A673 (cell line): ENCODE data around the gene HIGD2A. TPM values are rescaled to one million over a fixed set of nuclear protein-coding genes. Genes with fewer than 3 reads are reported as not detected.

Source experiments
- BruUV-seq: library from RNA; stranded (reverse); fragments of 400-500 nt; replicated peaks from 2 replicates; lab custom pipeline; 2021; lab: Mats Ljungman, UMichigan
- CTCF ChIA-PET: fragments of 300-600 bp; sonication (Branson Sonifier 250); formaldehyde crosslinking; loops from one replicate; lab custom pipeline; 2022; ENCODE audit warnings: antibody characterized with exemption; lab: Charles Lee
- POLR2A ChIA-PET: fragments of 300-600 bp; sonication (Branson Sonifier 250); formaldehyde crosslinking; loops from one replicate; lab custom pipeline; 2022; ENCODE audit warnings: antibody characterized with exemption; ENCODE audit not compliant: low non-redundant PET; lab: Charles Lee
- DNase-seq: peaks from one replicate; pipeline ENCODE4 v3.0.0-alpha.2; 2015; ENCODE audit warnings: low spot score
- H3K27ac ChIP-seq: fragments of 200-600 bp; sonication (generic); 2 replicates; pipeline ENCODE4 v1.5.1; 2016; ENCODE audit warnings: mixed run types, low read depth, mild to moderate bottlenecking, mixed read lengths, antibody characterized with exemption, low read length; ENCODE audit not compliant: poor library complexity, severe bottlenecking
- H3K27me3 ChIP-seq: fragments of 200-600 bp; sonication (generic); replicated peaks from 2 replicates; pipeline ENCODE4 v1.6.1; 2017; ENCODE audit warnings: mixed run types, low read depth, mild to moderate bottlenecking, mixed read lengths, antibody characterized with exemption, low read length; ENCODE audit not compliant: insufficient read depth, poor library complexity
- H3K36me3 ChIP-seq: fragments of 200-600 bp; sonication (generic); 2 replicates; pipeline ENCODE4 v1.6.1; 2016; ENCODE audit warnings: mixed run types, mild to moderate bottlenecking, mixed read lengths, antibody characterized with exemption, low read length; ENCODE audit not compliant: insufficient read depth, poor library complexity, severe bottlenecking
- H3K4me1 ChIP-seq: fragments of 200-600 bp; sonication (generic); 2 replicates; pipeline ENCODE4 v1.6.1; 2017; ENCODE audit warnings: mixed run types, mild to moderate bottlenecking, mixed read lengths, antibody characterized with exemption, low read length; ENCODE audit not compliant: insufficient read depth, poor library complexity, severe bottlenecking
- H3K4me3 ChIP-seq: fragments of 200-600 bp; sonication (generic); 2 replicates; pipeline ENCODE4 v1.5.1; 2016; ENCODE audit warnings: low read depth, mixed run types, mild to moderate bottlenecking, mixed read lengths, low read length; ENCODE audit not compliant: poor library complexity, severe bottlenecking
- H3K9me3 ChIP-seq: fragments of 200-600 bp; sonication (generic); 2 replicates; pipeline ENCODE4 v1.6.1; 2016; ENCODE audit warnings: mixed run types, low read depth, mild to moderate bottlenecking, mixed read lengths, antibody characterized with exemption, low read length; ENCODE audit not compliant: poor library complexity, severe bottlenecking
- CTCF ChIP-seq: fragments of 300-800, 200-600 bp; sonication (generic); conservative IDR thresholded peaks from 2 replicates; pipeline ENCODE4 v1.5.1; 2017; ENCODE audit warnings: low read depth, mild to moderate bottlenecking, antibody characterized with exemption, low read length, moderate library complexity, mixed read lengths
- EZH2 ChIP-seq: fragments of 200-600 bp; sonication (generic); IDR thresholded peaks from 2 replicates; pipeline ENCODE4 v1.6.1; 2017; ENCODE audit warnings: borderline replicate concordance, low read depth, mild to moderate bottlenecking, mixed read lengths, antibody characterized with exemption, low read length; ENCODE audit not compliant: poor library complexity, severe bottlenecking
- intact Hi-C: fragments of 100-400 bp; cut with micrococcal nuclease; formaldehyde crosslinking; loops from one replicate; pipeline ENCODE4 v1.10.0; 2022; ENCODE audit not compliant: unreplicated experiment
- total RNA-seq: library from RNA; stranded (reverse); gene quantifications from 2 replicates; pipeline ENCODE4 v1.2.3, GENCODE V29; 2021

HIGD2A gene
- total RNA-seq, 1 experiment from 2014 or later = 81.7 TPM

- Histone ChIP-seq H3K27ac (no peak overlapping the region), H3K4me3 (no peak overlapping the region), H3K4me1 (no peaks in the 10 kb centered on the region), H3K36me3 (no peaks in the 10 kb centered on the region), H3K9me3 (no peaks in the 10 kb centered on the region), H3K27me3 (no peaks in the 10 kb centered on the region)
- CTCF ChIA-PET = no interaction called here
- no peak for TF ChIP-seq CTCF
- no peak for TF ChIP-seq EZH2
- intact Hi-C loops = no loop called here
- POLR2A ChIA-PET = no interaction called here
- BruUV-seq = no TSS peak
- no peak for DNase-seq
These were observed 41.4 kb downstream of the HIGD2A start for GRCh38 chr5:176429972-176430371.

- intact Hi-C loops = no loop called here
- Histone ChIP-seq H3K4me1 (no peaks in the 10 kb centered on the region), H3K36me3 (no peaks in the 10 kb centered on the region), H3K27me3 (no peaks in the 10 kb centered on the region), H3K4me3 (no peak overlapping the region), H3K9me3 (no peaks in the 10 kb centered on the region), H3K27ac (no peak overlapping the region)
- ChIA-PET CTCF (no interaction called here), POLR2A (no interaction called here)
- BruUV-seq = no TSS peak
- TF ChIP-seq CTCF (no peak), EZH2 (no peak)
- DNase-seq = no peak
These were observed 44.2 kb downstream of the HIGD2A start for GRCh38 chr5:176432707-176433106.

- ChIA-PET CTCF (interaction anchor here (0.6 kb wide), 1 partner anchor 10 kb away, joined by 6 read pairs; no protein-coding TSS in a partner anchor), POLR2A (no interaction called here)
- no peaks in the 10 kb centered on the region for H3K9me3 ChIP-seq
- H3K36me3 ChIP-seq = no peaks in the 10 kb centered on the region
- H3K4me3 ChIP-seq = peak overlapping the region; percentile 36
- DNase-seq = no peak
- no peak overlapping the region for H3K27ac ChIP-seq
- intact Hi-C loops = no loop called here
- TF ChIP-seq CTCF = no peak
- TF ChIP-seq EZH2 = no peak
- no peaks in the 10 kb centered on the region for H3K4me1 ChIP-seq
- BruUV-seq = no TSS peak
- H3K27me3 ChIP-seq = no peaks in the 10 kb centered on the region
These were observed 48.1 kb downstream of the HIGD2A start for GRCh38 chr5:176436656-176437055.
